22Rv1 (cell line): Measurements from ENCODE around the gene SZT2.

Source experiments
- ZFX ChIP-seq: fragments of 450-650 bp; IDR thresholded peaks from 2 replicates; pipeline ENCODE4 v1.6.1; 2017; ENCODE audit warnings: antibody characterized with exemption, borderline replicate concordance
- TF ChIP-seq, protein P1 (sequence below): fragments of 450-650 bp; IDR thresholded peaks from 2 replicates; pipeline ENCODE4 v1.5.1; 2017; ENCODE audit warnings: mild to moderate bottlenecking

DNA sequence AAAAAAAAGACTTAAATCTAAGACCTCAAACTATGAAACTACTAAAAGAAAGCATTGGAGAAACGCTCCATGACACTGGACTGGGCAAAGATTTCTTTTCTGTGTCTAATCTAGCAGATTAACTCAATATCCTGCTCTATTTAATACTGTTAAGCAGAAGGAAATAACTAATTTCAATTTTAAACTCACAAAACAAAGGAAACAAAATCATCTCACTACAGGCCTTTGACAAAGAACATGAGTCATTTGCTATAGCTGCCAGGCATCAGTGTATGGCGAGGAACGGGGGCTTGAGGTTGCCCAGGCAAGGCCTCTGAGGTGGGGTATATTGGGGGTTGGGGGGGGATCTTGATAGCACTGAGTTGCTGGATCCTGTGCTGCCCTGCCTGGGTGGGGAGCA is 20.9 kb downstream of the SZT2 start:
- TF ChIP-seq, protein P1, sequence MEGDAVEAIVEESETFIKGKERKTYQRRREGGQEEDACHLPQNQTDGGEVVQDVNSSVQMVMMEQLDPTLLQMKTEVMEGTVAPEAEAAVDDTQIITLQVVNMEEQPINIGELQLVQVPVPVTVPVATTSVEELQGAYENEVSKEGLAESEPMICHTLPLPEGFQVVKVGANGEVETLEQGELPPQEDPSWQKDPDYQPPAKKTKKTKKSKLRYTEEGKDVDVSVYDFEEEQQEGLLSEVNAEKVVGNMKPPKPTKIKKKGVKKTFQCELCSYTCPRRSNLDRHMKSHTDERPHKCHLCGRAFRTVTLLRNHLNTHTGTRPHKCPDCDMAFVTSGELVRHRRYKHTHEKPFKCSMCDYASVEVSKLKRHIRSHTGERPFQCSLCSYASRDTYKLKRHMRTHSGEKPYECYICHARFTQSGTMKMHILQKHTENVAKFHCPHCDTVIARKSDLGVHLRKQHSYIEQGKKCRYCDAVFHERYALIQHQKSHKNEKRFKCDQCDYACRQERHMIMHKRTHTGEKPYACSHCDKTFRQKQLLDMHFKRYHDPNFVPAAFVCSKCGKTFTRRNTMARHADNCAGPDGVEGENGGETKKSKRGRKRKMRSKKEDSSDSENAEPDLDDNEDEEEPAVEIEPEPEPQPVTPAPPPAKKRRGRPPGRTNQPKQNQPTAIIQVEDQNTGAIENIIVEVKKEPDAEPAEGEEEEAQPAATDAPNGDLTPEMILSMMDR: no peak
- no peak for TF ChIP-seq ZFX
